ENCODE measurements around the gene TCF12.

GRCh38 chr15:57027596-57027995 lies 109.2 kb downstream of the TCF12 start:
- TF ChIP-seq BRCA1 (IDR thresholded peaks at IDR 0.05; ENCODE audit: low read depth, low read length) (no peak), CTCF (IDR thresholded peaks at IDR 0.05; ENCODE audit: control extremely low read depth in 1 of 3, insufficient read depth in 1 of 3, low read depth in 1 of 3, low read length in 3 of 3) (no peak), POLR2A (IDR thresholded peaks at IDR 0.05; ENCODE audit: control extremely low read depth in 1 of 2, low read depth in 2 of 2, low read length in 2 of 2) (no peak), EP300 (IDR thresholded peaks at IDR 0.05; ENCODE audit: borderline replicate concordance in 1 of 2, low read depth in 2 of 2, low read length in 2 of 2) (no peak), SRF (IDR thresholded peaks at IDR 0.05; ENCODE audit: low read depth, low read length) (no peak), ZNF274 (IDR thresholded peaks at IDR 0.05; ENCODE audit: borderline replicate concordance, extremely low read depth, low read length) (no peak), POLR2AphosphoS5 (IDR thresholded peaks at IDR 0.05; ENCODE audit: low read depth, low read length) (no peak), SIX5 (IDR thresholded peaks at IDR 0.05; ENCODE audit: low read depth, low read length) (no peak)
